Measurements from ENCODE around the gene CHST15.
"Not testable (repeated sequence)": the region's sequence is repeated elsewhere in the genome, so short reads cannot be mapped to it uniquely, and the experiment has no call there.

Gene CHST15

DNA sequence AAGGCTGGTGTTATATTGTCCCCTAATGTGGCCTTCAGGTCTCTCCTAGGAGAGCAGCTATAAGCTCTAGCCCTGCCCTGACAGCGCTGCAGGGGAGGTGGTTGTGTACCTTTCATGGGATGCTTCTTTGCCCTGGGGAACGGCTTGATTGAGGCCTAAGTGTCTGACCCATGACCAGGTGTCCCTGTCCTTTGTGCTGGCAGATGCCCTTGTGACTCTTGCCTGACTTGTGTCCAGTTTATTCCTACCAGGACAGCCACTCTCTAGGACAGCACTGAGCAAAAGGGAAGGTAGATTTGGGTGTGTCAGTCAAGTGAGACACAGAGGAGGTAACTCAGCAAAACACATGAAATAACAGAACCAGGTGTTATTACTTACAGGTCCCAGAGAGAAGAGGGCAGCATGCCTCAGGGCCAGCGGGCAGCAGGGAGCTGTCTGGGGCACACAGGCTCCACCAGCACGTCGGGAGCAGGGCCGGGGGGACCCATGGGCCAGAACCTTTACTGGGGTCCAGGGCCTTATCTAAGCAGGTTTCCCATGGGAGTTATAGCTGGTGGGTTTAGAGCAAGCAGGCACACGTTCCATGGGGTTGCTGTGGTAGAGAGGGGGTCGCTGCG, 10.7 kb upstream of the CHST15 start:
- no peak for DNase-seq (ENCODE audit: low read depth, low spot score)
- no peak overlapping the region for H3K4me3 ChIP-seq (ENCODE audit: low read length)

DNA sequence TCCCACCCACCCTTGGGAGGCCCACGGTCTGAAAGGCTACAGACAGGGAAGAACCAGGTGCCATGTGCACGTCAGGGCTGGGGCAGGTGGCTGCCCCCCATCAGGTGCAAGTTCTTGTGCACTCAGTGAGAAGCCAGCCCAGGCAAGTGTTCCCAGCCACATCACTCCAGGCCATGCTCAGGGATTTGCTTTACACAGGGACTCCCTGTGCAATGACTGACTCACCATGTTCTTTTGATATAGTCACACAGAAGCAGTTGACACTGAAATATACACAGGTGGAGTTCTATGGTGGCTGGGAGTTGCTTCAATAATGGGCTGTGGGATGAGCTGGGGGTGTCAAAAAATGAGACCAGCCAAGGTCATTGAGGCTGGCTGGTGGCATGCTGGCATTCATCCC, 8.0 kb upstream of the CHST15 start:
- no peak overlapping the region for H3K4me3 ChIP-seq (ENCODE audit: low read length)
- no peak for DNase-seq (ENCODE audit: low read depth, low spot score)

DNA sequence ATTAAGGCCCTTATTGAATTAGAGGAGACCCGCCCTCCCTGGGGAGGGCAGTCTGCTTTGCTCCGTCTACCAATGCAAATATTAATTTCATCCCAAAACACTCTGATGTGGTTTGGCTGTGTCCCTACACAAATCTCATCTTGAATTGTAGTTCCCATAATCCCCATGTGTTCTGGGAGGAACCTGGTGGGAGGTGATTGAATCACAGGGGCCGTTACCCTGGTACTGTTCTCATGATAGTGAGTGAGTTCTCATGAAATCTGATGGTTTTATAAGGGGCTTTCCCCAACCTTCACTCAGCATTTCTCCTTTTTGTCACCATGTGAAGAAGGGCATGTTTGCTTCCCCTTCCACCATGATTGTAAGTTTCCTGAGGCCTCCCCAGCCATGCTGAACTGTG, 7.3 kb upstream of the CHST15 start:
- H3K4me3 ChIP-seq (ENCODE audit: low read length); DNase-seq (ENCODE audit: low read depth, low spot score): not testable (repeated sequence)

DNA sequence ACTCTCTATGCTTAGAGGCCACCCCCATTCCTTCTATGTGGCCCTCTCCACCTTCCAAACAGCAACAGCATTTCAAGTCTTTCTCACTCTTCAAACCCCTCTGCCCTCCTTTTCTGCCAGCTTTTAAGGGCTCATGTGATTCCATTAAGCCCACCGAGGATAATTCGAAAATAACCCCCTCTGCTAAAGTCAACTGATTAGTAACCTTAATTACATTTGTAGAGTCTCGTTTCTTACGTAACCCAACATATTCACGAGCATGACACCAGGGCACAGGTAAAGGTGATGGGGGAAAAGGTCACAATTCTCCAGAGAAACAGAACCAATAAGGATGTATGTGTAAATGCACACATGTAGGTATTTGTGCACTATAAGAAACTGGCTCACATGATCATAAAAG, 6.7 kb upstream of the CHST15 start:
- H3K4me3 ChIP-seq (ENCODE audit: low read length): no peak overlapping the region
- DNase-seq (ENCODE audit: low read depth, low spot score): no peak

DNA sequence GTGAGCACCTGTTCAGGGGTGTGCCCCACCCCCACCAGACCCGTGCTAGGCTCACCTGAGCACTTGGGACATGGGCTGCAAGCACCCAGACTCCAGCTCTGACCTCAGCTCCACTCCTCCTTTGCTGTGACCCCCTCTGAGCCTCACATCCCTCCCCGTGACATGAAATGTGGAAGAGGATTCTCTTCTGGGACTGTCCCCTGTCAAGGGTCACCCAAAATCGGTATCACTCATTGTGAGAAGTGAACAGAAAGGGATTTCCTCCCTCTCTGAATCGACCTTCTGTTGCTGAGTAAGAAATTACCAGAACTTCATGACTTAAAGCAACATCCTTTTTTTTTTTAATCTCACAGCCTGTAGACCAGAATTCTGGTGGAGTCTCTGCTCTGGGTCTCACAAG, 6.2 kb upstream of the CHST15 start:
- DNase-seq (ENCODE audit: low read depth, low spot score): no peak
- no peak overlapping the region for H3K4me3 ChIP-seq (ENCODE audit: low read length)

DNA sequence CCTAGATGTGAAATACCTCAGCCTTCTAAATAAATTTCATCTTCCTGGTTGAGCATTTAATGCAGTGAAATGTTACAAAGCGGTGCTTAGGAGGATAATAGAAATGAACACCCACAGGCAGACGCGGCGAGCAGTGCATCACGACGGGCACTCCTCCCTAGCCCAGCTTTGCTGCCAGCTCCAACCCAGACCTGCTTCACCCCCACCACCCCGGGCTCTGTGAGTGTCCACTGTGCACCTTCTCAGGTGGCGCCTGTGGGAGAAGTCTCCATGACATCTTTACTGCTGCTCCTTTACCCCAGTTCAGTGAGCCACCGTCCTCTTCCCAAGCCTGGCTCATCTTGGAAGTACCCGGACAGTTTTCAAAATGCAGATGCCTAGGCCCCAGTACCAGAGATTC, 5.2 kb upstream of the CHST15 start:
- H3K4me3 ChIP-seq (ENCODE audit: low read length): no peak overlapping the region
- no peak for DNase-seq (ENCODE audit: low read depth, low spot score)

DNA sequence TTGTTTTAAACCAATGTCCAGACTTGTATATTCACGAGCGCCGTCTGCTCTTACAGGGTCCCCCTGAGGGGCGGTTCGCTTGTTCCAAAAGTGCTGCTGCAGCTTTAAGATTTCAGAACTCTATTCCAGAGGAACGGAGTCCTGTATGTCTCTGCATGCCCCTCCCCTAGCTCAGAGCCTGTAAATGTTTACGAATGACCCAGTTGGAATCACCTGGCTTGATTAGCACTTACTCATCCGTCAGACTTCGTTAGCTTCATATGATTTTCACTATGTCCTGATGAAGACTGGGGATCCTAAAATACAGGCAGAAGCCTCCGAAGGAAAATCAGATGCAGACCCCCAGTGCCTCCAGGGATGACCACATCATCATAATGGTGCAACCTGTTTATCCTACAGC, 4.5 kb upstream of the CHST15 start:
- H3K4me3 ChIP-seq (ENCODE audit: low read length): no peak overlapping the region

DNA sequence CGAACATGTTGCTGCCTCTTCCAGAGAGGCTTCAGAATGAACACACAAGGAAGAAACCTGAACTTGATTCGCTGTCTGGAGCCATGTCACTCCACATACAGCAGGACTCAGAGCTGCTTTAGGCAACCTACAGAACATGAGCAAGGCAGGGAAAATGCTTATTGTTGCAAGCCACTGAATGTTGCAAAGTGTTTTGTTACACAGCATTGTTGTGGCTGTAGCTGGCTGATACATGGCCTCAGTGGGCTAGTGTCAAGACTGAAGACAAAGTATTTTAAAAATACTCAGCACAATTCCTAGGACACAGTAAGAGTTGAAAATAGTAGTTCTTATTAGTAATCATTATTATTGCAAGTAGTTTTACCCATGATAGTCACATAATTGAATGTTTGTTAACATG, 3.1 kb upstream of the CHST15 start:
- no peak for DNase-seq (ENCODE audit: low read depth, low spot score)
- H3K4me3 ChIP-seq (ENCODE audit: low read length): no peak overlapping the region

More for the DNA sequence above, 4.5 kb upstream of the CHST15 start:
- no peak for DNase-seq (ENCODE audit: low read depth, low spot score)

DNA sequence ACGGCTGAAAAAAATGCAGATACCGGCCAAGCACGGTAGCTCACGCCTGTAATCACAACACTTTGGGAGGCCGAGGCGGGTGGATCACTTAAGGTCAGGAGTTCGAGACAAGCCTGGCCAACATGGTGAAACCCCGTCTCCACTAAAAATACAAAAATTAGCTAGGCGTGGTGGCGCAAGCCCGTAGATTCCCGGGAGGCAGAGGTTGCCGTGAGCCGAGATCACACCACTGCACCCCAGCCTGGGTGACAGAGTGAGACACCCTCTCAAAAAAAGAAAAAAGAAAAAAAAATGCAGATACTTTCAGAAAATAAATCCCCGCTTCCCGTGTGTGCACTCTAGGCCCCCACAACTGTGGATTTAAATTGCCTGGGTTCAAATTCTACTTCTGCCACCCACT, 2.4 kb upstream of the CHST15 start:
- H3K4me3 ChIP-seq (ENCODE audit: low read length); DNase-seq (ENCODE audit: low read depth, low spot score): not testable (repeated sequence)

DNA sequence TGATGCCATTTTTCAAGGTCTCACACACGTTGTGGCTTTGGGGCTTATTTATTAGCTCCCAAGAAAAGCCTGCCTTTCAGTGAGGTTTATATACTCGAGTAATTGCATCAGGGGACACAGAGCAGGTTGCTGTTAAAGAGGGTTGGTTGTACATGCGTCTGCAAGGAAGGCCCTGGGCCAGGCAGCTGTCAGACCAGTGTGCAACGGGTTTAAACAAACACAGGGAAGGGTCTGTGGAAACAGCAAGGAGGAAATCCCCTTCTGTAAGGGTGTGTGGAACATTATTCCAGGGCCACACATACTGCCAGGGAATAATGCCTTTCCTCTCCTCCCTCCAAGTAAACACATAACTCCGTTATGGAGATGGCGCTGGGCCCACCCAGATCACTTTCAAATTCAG, 1.7 kb upstream of the CHST15 start:
- H3K4me3 ChIP-seq (ENCODE audit: low read length): no peak overlapping the region
- no peak for DNase-seq (ENCODE audit: low read depth, low spot score)

DNA sequence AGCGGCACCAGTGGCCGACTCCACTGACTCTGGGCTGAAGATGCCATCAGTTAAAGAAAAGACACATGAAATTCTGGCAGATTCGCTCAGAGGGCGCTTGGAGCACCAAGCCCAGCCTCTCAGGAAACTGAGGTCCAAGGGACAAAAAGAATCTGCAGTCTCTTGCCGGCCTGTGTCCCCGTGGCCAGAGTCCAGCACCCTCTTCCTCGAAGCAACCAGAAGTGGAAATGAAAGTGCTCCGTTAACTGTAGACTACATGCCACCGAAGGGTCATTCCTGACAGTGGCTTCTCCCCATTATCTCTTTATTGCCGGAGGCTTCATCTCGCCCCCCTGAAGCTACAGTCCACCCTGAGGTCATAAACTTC, 1.0 kb upstream of the CHST15 start:
- no peak overlapping the region for H3K4me3 ChIP-seq (ENCODE audit: low read length)
- DNase-seq (ENCODE audit: low read depth, low spot score): no peak

DNA sequence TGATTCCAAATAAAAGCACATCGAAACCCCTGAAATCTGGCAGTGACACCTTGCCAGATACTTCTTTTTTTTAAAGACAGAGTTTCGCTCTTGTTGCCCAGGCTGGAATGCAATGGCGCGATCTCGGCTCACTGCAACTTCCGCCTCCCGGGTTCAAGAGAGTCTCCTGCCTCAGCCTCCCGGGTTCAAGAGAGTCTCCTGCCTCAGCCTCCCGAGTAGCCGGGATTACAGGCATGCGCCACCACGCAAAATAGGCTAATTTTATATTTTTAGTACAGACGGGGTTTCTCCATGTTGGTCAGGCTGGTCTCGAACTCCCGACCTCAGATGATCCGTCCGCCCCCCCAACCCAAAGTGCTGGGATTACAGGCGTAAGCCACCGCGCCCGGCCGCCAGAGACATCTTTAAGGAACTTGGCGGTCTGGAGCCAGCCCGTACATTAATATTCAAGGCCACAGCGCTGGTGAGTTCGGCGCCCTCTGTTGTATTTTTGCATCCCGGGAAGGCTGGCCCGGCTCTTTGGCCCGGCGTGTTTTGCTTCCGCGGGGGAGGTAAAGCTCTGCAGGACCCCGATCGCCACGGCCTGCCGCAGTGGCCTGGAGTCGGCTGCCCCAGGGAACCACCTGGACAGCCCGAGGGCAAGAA, 498 bp upstream of the CHST15 start:
- H3K4me3 ChIP-seq (ENCODE audit: low read length); DNase-seq (ENCODE audit: low read depth, low spot score): not testable (repeated sequence)

DNA sequence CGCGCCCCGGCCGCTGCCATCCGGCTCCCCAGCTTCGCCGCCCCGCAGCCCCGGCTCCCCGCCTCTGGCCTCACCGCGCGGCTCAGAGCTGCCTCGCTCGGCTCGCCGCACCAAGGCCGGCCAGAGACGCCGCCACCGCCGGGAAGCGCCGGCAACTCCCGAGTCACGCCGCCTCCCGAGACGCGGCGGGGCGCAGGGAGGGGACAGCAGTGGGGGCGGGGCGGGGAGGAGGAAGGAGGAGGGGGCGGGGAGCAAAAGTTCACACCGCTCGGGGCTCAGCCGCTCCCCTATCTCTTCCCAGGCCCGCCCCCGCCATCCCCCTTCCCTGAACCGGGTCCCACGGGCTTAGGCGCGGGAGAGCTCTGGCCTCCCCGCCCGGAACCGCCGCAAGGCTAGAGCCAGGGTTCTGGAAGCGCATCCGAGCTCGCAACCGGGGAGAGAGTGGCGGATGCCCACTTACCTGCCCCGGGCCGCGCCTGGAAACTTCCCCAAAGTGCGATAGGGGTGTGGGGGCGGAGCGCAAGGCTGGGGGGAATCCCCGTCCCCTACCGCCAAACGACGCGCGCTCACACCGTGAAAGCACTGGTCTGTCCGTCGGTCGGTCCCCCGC, 1.0 kb downstream of the CHST15 start:
- peak overlapping the region; percentile 37 for H3K4me3 ChIP-seq (ENCODE audit: low read length)
- DNase-seq (ENCODE audit: low read depth, low spot score): no peak

DNA sequence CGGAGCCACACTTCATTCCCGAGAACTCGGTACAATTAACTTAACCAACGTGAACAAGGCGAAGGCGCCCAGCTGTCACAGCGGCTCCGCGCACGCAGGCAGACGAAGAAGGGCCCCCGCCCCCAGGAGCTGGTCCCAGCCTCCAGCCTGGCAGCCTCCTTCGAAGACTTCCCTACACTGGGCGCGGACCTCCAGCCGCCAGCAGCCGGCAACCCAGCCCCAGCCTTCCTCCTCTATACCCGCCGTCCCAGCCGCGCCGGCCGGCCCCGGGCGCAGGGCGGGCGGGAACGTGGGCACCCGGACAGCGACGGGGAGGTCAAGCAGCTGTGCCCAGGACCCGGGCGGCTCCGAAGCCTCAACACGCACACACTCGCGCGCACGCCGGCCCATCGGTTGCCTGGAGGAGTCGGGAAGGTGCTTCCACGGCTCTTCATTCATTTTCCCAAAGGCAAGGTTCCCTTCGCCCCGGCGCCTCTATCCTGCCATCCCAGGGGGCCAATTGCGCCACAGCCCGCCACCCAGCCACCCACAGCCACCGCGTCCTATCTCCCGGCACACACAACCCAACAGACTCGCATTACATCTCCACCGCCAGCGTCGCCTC, 1.6 kb downstream of the CHST15 start:
- DNase-seq (ENCODE audit: low read depth, low spot score): no peak
- no peak overlapping the region for H3K4me3 ChIP-seq (ENCODE audit: low read length)

DNA sequence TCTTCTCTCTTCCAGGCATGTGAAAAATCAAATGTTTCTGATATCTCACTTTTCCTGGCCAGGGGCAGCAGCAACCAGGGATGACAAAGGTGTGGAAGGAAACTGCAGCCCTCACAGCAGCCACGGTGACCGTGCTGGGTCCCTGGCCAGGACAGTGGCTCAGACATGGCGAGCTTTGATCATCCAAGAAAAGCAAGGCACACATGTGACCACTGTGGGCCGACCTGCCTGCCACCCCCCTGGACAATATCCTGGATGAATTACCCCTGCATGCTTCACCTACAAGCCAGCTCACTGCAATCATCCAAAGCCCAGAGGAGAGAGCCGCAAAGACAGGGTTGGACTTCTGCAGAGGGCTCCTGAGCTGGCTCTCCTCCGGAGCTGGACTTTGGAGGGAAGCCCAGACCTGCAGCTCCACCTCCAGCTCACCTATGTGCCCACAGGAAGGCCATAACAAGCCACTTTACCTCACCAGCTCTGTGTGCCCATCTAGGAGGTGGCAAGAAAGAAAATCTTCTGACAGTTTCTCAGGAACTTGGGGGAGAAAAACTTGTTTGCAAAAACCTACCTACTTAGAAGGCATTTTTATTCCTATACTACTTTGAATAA, 2.7 kb downstream of the CHST15 start:
- DNase-seq (ENCODE audit: low read depth, low spot score): no peak

DNA sequence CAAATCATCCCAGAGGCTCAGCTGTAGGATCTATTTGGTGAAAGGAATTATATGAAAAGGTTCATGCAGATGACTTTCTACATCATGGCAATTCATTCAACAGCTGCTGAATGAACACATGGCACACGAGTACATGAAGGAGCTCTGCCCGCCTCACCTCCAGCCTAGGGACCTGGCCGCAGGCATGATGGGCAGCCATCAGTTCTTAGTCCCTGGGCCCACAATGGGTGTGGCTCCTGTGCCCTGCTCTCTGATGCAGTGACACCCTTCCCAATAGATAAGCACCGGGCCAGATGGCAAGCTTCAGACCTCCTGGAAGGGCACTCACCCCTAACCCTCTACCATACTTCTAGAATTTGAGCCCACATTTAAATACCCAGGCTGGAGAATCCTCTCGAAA, 3.5 kb downstream of the CHST15 start:
- DNase-seq (ENCODE audit: low read depth, low spot score): no peak
- H3K4me3 ChIP-seq (ENCODE audit: low read length): no peak overlapping the region

More for the DNA sequence above, 2.7 kb downstream of the CHST15 start:
- H3K4me3 ChIP-seq (ENCODE audit: low read length): no peak overlapping the region

DNA sequence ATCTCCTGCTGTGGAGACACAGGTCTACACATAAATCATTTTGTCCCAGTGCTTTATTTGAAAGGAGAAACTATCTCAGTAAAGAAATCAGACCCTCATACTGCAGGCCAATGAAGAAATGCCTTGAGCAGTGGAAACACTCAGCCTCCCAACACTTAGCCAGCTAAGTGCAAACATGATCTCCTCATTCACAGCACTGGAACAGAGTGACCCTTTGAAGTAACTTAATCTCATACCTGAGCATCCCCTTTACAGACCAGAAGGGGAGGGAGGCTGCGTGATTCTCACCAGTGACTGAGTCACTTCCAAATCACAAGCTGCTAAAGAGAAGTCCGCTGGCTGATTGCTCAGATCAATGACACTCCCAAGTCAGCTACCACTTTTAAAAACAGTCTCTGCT, 4.5 kb downstream of the CHST15 start:
- H3K4me3 ChIP-seq (ENCODE audit: low read length): no peak overlapping the region
- DNase-seq (ENCODE audit: low read depth, low spot score): no peak

DNA sequence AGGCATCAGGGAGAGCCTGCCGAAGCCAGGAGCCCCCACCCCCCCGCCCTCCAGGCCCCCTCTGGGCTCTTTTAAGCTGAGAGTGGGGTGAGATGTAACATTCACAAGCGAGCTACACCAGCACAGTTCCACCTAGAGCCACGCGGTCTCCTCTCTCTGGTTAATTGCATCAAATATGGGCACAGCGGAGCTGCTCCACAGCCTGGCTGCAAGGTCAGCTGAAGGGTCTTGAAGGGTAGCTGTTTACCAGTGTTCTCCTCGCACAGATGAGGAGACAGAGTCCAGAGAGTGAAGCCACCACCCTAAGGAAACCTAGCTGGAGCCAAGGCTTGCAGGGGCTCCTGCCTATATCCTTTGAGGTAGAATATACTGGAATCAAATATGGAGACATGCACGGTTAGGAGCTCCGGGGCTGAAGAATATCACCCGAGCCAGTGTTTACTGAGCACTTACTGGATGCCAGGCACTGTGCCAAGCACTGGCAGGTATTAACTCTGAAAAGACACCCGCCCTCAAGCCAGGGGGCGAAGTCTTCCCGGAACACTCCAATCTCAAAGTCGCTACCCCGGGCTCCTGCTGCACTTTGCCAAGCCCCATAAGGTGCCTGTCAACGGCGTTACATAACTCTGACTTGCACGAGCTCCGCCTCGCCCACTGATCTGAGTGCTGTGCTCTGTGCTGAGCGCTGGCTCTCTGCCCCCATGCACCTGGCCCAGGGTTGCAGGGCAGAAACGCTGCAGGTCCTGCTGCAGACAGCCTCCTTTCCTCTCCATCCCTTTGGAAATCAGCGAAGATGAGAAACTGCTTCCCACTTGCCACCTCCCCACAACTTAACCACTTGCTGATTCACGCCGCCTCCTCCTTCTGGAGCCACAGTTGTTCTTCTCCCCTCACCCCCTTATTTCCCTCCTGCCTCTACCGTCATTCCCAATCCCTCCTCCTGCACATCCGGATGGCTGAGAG, 5.4 kb downstream of the CHST15 start:
- no peak overlapping the region for H3K4me3 ChIP-seq (ENCODE audit: low read length)
- DNase-seq (ENCODE audit: low read depth, low spot score): no peak

Measured in Jurkat, Clone E6-1 (cell line).